Activated effector memory CD4-positive, alpha-beta T cell treated with anti-CD3 and anti-CD28 coated beads, Interleukin-2, amount 50 U/mL, for 16 hours (primary cell): ENCODE results near the gene BIRC3.

Experiments used
- DNase-seq: peaks from one replicate; pipeline ENCODE4 v3.0.0-alpha.2; 2020

Gene BIRC3

GRCh38 chr11:102317099-102317767 is at the start of gene BIRC3:
TSS of gene BIRC3 (plus strand) at chr11:102317484. CDS start at chr11:102324510, 7,026 bp downstream.
- peak; percentile 96 for DNase-seq

- DNase-seq, result no peak
Measured at GRCh38 chr11:102267609-102268008, 49.7 kb upstream of the BIRC3 start.

- peak; percentile 91 for DNase-seq
Measured at GRCh38 chr11:102268083-102268984, 49.0 kb upstream of the BIRC3 start.

- DNase-seq, result no peak
Measured at GRCh38 chr11:102268985-102269470, 48.3 kb upstream of the BIRC3 start.

- no peak for DNase-seq
Measured at GRCh38 chr11:102269927-102270326, 47.4 kb upstream of the BIRC3 start.

- DNase-seq, result no peak
Measured at GRCh38 chr11:102272047-102272824, 45.0 kb upstream of the BIRC3 start.

GRCh38 chr11:102274628-102275027 is 42.7 kb upstream of the BIRC3 start:
- no peak for DNase-seq

- no peak for DNase-seq
Measured at GRCh38 chr11:102276362-102276761, 40.9 kb upstream of the BIRC3 start.

GRCh38 chr11:102276783-102277182 is 40.5 kb upstream of the BIRC3 start:
- no peak for DNase-seq

GRCh38 chr11:102279641-102280170 is 37.6 kb upstream of the BIRC3 start:
- DNase-seq, result no peak

GRCh38 chr11:102280245-102280833 is 36.9 kb upstream of the BIRC3 start:
- DNase-seq, result no peak

GRCh38 chr11:102283116-102283485 is 34.2 kb upstream of the BIRC3 start:
- DNase-seq, result no peak

GRCh38 chr11:102284008-102284407 is 33.3 kb upstream of the BIRC3 start:
- DNase-seq, result no peak

- no peak for DNase-seq
Measured at GRCh38 chr11:102286292-102286691, 31.0 kb upstream of the BIRC3 start.

GRCh38 chr11:102287964-102288724 is 29.1 kb upstream of the BIRC3 start:
- no peak for DNase-seq

GRCh38 chr11:102288725-102289083 is 28.6 kb upstream of the BIRC3 start:
- no peak for DNase-seq

- no peak for DNase-seq
Measured at GRCh38 chr11:102289592-102289991, 27.7 kb upstream of the BIRC3 start.

- DNase-seq, result no peak
Measured at GRCh38 chr11:102291831-102292230, 25.5 kb upstream of the BIRC3 start.

- DNase-seq, result no peak
Measured at GRCh38 chr11:102292933-102293332, 24.4 kb upstream of the BIRC3 start.

GRCh38 chr11:102293873-102294601 is 23.2 kb upstream of the BIRC3 start:
- DNase-seq, result no peak

GRCh38 chr11:102295045-102295444 is 22.2 kb upstream of the BIRC3 start:
- DNase-seq, result no peak
